K562 (cell line): ENCODE measurements around the gene GPATCH3. TPM values are rescaled to one million over a fixed set of nuclear protein-coding genes. Genes with fewer than 3 reads are reported as not detected.
A peak's percentile ranks its signal among the peaks of the same experiment; 100 is the strongest.

Source experiments
- ATAC-seq: fragments of 200-7000 bp; cut with Tn5 transposase; 3 replicates; pipeline ENCODE4 v1.9.1; 2020; ENCODE audit warnings: moderate library complexity
- BruUV-seq: library from RNA; stranded (reverse); fragments of 400-500 nt; replicated peaks from 2 replicates; lab custom pipeline; 2021; lab: Mats Ljungman, UMichigan
- CTCF ChIA-PET: fragments of 300-600 bp; formaldehyde crosslinking; extraction: SDS; loops from one replicate; lab custom pipeline; 2021; ENCODE audit warnings: low intra/inter-chr PET ratio; lab: Yijun Ruan, JAX
- POLR2A ChIA-PET: fragments of 300-600, 350-650 bp; sonication (Branson Sonifier 250); formaldehyde crosslinking; extraction: SDS; loops from one replicate; lab custom pipeline; 2021; ENCODE audit warnings: antibody characterized with exemption, inconsistent platforms; lab: Yijun Ruan, JAX
- DNase-seq, 4 experiments: peaks; one replicate each; pipeline versions ENCODE4 v3.0.0 to v3.0.0-alpha.2; 2011 to 2018; ENCODE audit warnings: low spot score in 3 of 4, mixed read lengths in 3 of 4; ENCODE audit errors: extremely low read depth in 1 of 4
- FAIRE-seq: peaks from 2 replicates; lab custom pipeline; 2011; peaks lifted over from hg19 to GRCh38; lab: Jason Lieb, UNC
- H2AFZ ChIP-seq: 2 replicates; pipeline ENCODE4 v1.6.0; 2011; ENCODE audit warnings: low read depth, low read length, control low read depth, inconsistent platforms
- H3K27ac ChIP-seq: fragments of 200-600 bp; 3 replicates; pipeline ENCODE4 v1.8.0; 2011; ENCODE audit warnings: low read depth, mild to moderate bottlenecking, control low read depth, inconsistent platforms, low read length, moderate library complexity, mixed read lengths; ENCODE audit errors: extremely low read depth
- H3K27me3 ChIP-seq, 2 experiments: fragments of 300-600 bp in 1 of 2; 2 replicates in 1 of 2; 3 replicates in 1 of 2; pipeline versions ENCODE4 v1.6.0 to v1.8.0; 2011; ENCODE audit warnings: inconsistent platforms in 2 of 2, low read length in 2 of 2, mild to moderate bottlenecking in 1 of 2, mixed read lengths in 1 of 2, moderate library complexity in 1 of 2; ENCODE audit not compliant: control insufficient read depth in 2 of 2, insufficient read depth in 2 of 2
- H3K36me3 ChIP-seq: fragments of 300-600 bp; 3 replicates; pipeline ENCODE4 v1.8.0; 2011; ENCODE audit warnings: mild to moderate bottlenecking, low read length, inconsistent platforms; ENCODE audit not compliant: control insufficient read depth, insufficient read depth
- H3K4me1 ChIP-seq, 2 experiments: fragments of 200-600 bp in 1 of 2; replicated peaks in 1 of 2; 2 replicates in 1 of 2; 3 replicates in 1 of 2; pipeline versions ENCODE4 v1.5.1 to v1.8.0; 2011; ENCODE audit warnings: inconsistent platforms in 2 of 2, low read length in 2 of 2, mild to moderate bottlenecking in 1 of 2, mixed read lengths in 1 of 2, moderate library complexity in 1 of 2; ENCODE audit not compliant: control insufficient read depth in 2 of 2, insufficient read depth in 2 of 2
- H3K4me2 ChIP-seq: 2 replicates; pipeline ENCODE4 v1.6.1; 2011; ENCODE audit warnings: low read length, control low read depth, inconsistent platforms, mixed read lengths; ENCODE audit not compliant: insufficient read depth
- H3K4me3 ChIP-seq: fragments of 200-600 bp; sonication (generic), shearing (Covaris generic); 2 replicates; pipeline ENCODE4 v1.5.1; 2016; ENCODE audit warnings: control low read depth, inconsistent platforms
- H3K79me2 ChIP-seq: fragments of 200-600 bp; 3 replicates; pipeline ENCODE4 v1.8.0; 2011; ENCODE audit warnings: low read length, inconsistent platforms; ENCODE audit not compliant: control insufficient read depth, insufficient read depth
- H3K9ac ChIP-seq, 2 experiments: 2 replicates each; pipeline versions ENCODE4 v1.6.0 to v1.6.1; 2011; ENCODE audit warnings: low read depth in 2 of 2, low read length in 2 of 2, control low read depth in 1 of 2, inconsistent platforms in 1 of 2, mild to moderate bottlenecking in 1 of 2, mixed read lengths in 1 of 2; ENCODE audit not compliant: insufficient read depth in 1 of 2
- H3K9me1 ChIP-seq: one replicate; pipeline ENCODE4 v1.6.0; 2011; ENCODE audit warnings: inconsistent platforms, mild to moderate bottlenecking, low read length, moderate library complexity; ENCODE audit not compliant: control insufficient read depth, insufficient read depth
- H3K9me3 ChIP-seq: replicated peaks from 2 replicates; pipeline ENCODE4 v1.5.1; 2011; ENCODE audit warnings: low read depth, low read length, inconsistent platforms; ENCODE audit not compliant: control insufficient read depth, insufficient read depth
- H4K20me1 ChIP-seq: replicated peaks from 2 replicates; pipeline ENCODE4 v1.6.1; 2011; ENCODE audit warnings: low read length, inconsistent platforms, mixed read lengths; ENCODE audit not compliant: control insufficient read depth, insufficient read depth
- BRCA1 ChIP-seq, 2 experiments: fragments of 450-650 bp in 1 of 2; sonication (generic) in 1 of 2; formaldehyde crosslinking in 1 of 2; IDR thresholded peaks; 2 replicates each; pipeline versions ENCODE4 v1.5.0 to v1.6.1; 2017 to 2020; ENCODE audit warnings: mild to moderate bottlenecking in 1 of 2, missing genetic modification reagents in 1 of 2
- ELK1 ChIP-seq: sonication (generic); formaldehyde crosslinking; IDR thresholded peaks from 2 replicates; pipeline ENCODE4 v1.8.1; 2022; ENCODE audit warnings: missing genetic modification reagents
- GATA2 ChIP-seq: sonication (generic); formaldehyde crosslinking; IDR thresholded peaks from 2 replicates; pipeline ENCODE4 v1.4.0; 2020; ENCODE audit warnings: mild to moderate bottlenecking, missing genetic modification reagents
- GTF2B ChIP-seq: IDR thresholded peaks from 2 replicates; pipeline ENCODE4 v1.6.1; 2011; ENCODE audit not compliant: insufficient read length; ENCODE audit errors: extremely low read depth
- HLTF ChIP-seq: fragments of 450-650 bp; IDR thresholded peaks from 2 replicates; pipeline ENCODE4 v1.6.1; 2016
- HMGN3 ChIP-seq: IDR thresholded peaks from 2 replicates; pipeline ENCODE4 v1.6.1; 2011; ENCODE audit warnings: borderline replicate concordance, low read depth, mild to moderate bottlenecking, mixed read lengths, low read length; ENCODE audit not compliant: insufficient read length; ENCODE audit errors: extremely low read depth
- KLF1 ChIP-seq: fragments of 450-650 bp; IDR thresholded peaks from 2 replicates; pipeline ENCODE4 v1.6.1; 2016; ENCODE audit warnings: missing genetic modification characterization, missing compliant biosample characterization
- MCM7 ChIP-seq, 2 experiments: fragments of 450-650 bp; IDR thresholded peaks; 2 replicates each; pipeline ENCODE4 v1.6.1; 2016 to 2018
- NCOR1 ChIP-seq: fragments of 450-650 bp; IDR thresholded peaks from 2 replicates; pipeline ENCODE4 v1.6.1; 2016; ENCODE audit warnings: mild to moderate bottlenecking, moderate library complexity
- NFXL1 ChIP-seq: fragments of 450-650 bp; formaldehyde crosslinking; IDR thresholded peaks from 2 replicates; pipeline ENCODE4 v1.4.0; 2021; ENCODE audit warnings: mild to moderate bottlenecking
- PRMT5 ChIP-seq: sonication (generic); formaldehyde crosslinking; IDR thresholded peaks from 2 replicates; pipeline ENCODE4 v1.5.0; 2020; ENCODE audit warnings: missing genetic modification reagents
- RAD21 ChIP-seq, 2 experiments: fragments of 250-450 bp in 1 of 2; fragments of 450-650 bp in 1 of 2; sonication (Bioruptor Pico) in 1 of 2; formaldehyde crosslinking in 1 of 2; IDR thresholded peaks in 1 of 2; conservative IDR thresholded peaks in 1 of 2; 2 replicates each; pipeline versions ENCODE4 v1.4.0 to v1.8.0; 2020 to 2022; ENCODE audit warnings: mild to moderate bottlenecking in 2 of 2, moderate library complexity in 1 of 2
- ZBTB34 ChIP-seq: fragments of 250-450 bp; sonication (Bioruptor Pico); IDR thresholded peaks from 2 replicates; pipeline ENCODE4 v1.8.0; 2021; ENCODE audit warnings: mild to moderate bottlenecking, moderate library complexity
- ZNF134 ChIP-seq: fragments of 250-450 bp; sonication (Bioruptor Pico); conservative IDR thresholded peaks from 2 replicates; pipeline ENCODE4 v1.4.0; 2020
- WGBS: fragments of 100-300 bp; shearing (Covaris generic); methylation state at CpG from one replicate; pipeline ENCODE4 v1.1.6; 2016; ENCODE audit warnings: low coverage, mixed read lengths; ENCODE audit not compliant: insufficient coverage; ENCODE audit errors: missing lambda C conversion rate; 5-methylcytosine and 5-hydroxymethylcytosine counted together
- in situ Hi-C: fragments of 300-500 bp; cut with MboI; formaldehyde crosslinking; loops from 4 replicates; pipeline ENCODE4 v1.15.0; 2018; ENCODE audit warnings: inconsistent platforms, mixed read lengths
- intact Hi-C: fragments of 100-400 bp; cut with micrococcal nuclease; formaldehyde crosslinking; loops from 2 replicates; pipeline ENCODE4 v1.14.2; 2022
- polyA plus RNA-seq, 8 experiments: library from polyadenylated mRNA; depleted of rRNA in 4 of 8; stranded (reverse) in 5 of 8; unstranded in 3 of 8; fragments of >200 nt; fragmentation: Nextera tagmentation in 2 of 8; fragmentation: Illumina TruSeq in 1 of 8; extraction: Ambion mirVana in 2 of 8; extraction: Trizol in 1 of 8; gene quantifications; 2 replicates each; pipeline versions ENCODE4 v1.2.1 to v1.2.3, GENCODE V29; 2011 to 2014; ENCODE audit warnings: inconsistent platforms in 1 of 8, missing spikeins in 1 of 8
- total RNA-seq, 7 experiments: library from RNA; depleted of rRNA in 6 of 7; stranded (reverse); fragments of >200 nt in 6 of 7; fragmentation: Illumina TruSeq in 2 of 7; extraction: Trizol in 2 of 7; gene quantifications; 2 replicates each; pipeline versions ENCODE4 v1.2.1 to v1.2.3, GENCODE V29; 2011 to 2021; ENCODE audit warnings: low replicate concordance in 1 of 7
- TF ChIP-seq, protein P1 (sequence below): fragments of 450-650 bp; IDR thresholded peaks from 2 replicates; pipeline ENCODE4 v1.6.1; 2017; ENCODE audit warnings: antibody characterized with exemption

Gene GPATCH3
- total and polyA plus RNA-seq, 9 of the 15 experiments (the other 6 are each of a cell fraction or from before 2014, with no cell fraction given): 1.6 to 23.0 (median 13.3) TPM

DNA sequence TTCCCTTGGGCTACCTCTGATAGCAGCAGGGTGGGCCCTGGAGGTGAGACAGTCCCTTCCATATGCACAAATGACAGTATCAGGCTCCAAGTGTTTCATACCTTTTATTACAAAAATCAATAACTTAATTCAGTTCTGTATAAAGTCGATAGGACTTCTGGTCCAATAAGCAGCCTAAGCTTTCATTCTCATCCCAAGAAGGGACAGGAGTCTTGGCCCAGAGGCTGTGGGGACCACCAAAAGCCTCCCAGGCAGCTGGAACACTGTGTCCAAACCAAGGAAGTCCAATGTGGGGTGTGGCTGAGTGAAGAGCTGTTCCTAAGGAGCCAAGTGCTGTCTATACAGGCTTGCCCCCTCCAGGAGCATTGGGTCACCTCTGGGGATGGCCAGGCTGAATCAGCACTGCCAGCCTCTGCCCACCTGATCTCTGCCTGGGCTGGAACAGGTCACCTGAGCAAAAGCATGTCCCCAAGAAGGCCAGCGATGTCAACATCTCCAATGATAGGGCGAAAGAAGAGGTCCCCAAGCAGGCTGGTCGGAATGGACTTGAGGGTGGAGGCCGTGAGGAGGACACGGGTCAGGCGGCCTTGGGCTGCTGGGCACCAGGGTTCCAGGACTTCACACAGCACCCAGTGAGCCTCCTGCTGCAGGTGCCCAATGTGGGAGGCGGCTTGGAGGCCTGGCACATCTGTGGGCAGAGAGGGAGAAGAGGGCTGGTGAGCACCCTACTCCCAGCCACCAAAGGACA is 11.3 kb upstream of the GPATCH3 start:
- Histone ChIP-seq H4K20me1 (no peaks in the 10 kb centered on the region), H3K79me2 (no peaks in the 10 kb centered on the region), H3K4me2 (no peak overlapping the region), H3K36me3 (no peaks in the 10 kb centered on the region), H3K9me1 (no peaks in the 10 kb centered on the region), H3K4me3 (no peak overlapping the region), H3K27ac (no peak overlapping the region), H3K27me3 (no peaks in the 10 kb centered on the region), H3K9ac (peak overlapping the region in 1 of 2 experiments; percentile 53; a peak in 2 of 4 replicates), H3K4me1 (peaks cover 30 to 34% of the 10 kb centered on the region in 2 experiments), H3K9me3 (no peaks in the 10 kb centered on the region), H2AFZ (no peak overlapping the region)
- in situ Hi-C loops: no loop called here
- no peak for ATAC-seq
- BruUV-seq: no TSS peak
- TF ChIP-seq ZBTB34 (CRISPR knock-in tag) (no peak), ELK1 (no peak), GTF2B (no peak), ZNF134 (CRISPR knock-in tag) (no peak), RAD21 (CRISPR knock-in tag; conservative IDR thresholded peaks at IDR 0.05 in 1 of 2, IDR thresholded peaks at IDR 0.05 in 1 of 2) (no peak), HLTF (no peak), MCM7 (IDR thresholded peaks at IDR 0.05) (no peak), PRMT5 (CRISPR knock-in tag) (no peak), KLF1 (tag) (no peak), GATA2 (CRISPR knock-in tag) (no peak), NCOR1 (no peak), NFXL1 (no peak), HMGN3 (no peak), BRCA1 (IDR thresholded peaks at IDR 0.05) (no peak), BRCA1 (CRISPR knock-in tag; IDR thresholded peaks at IDR 0.05) (no peak)
- TF ChIP-seq, protein P1, sequence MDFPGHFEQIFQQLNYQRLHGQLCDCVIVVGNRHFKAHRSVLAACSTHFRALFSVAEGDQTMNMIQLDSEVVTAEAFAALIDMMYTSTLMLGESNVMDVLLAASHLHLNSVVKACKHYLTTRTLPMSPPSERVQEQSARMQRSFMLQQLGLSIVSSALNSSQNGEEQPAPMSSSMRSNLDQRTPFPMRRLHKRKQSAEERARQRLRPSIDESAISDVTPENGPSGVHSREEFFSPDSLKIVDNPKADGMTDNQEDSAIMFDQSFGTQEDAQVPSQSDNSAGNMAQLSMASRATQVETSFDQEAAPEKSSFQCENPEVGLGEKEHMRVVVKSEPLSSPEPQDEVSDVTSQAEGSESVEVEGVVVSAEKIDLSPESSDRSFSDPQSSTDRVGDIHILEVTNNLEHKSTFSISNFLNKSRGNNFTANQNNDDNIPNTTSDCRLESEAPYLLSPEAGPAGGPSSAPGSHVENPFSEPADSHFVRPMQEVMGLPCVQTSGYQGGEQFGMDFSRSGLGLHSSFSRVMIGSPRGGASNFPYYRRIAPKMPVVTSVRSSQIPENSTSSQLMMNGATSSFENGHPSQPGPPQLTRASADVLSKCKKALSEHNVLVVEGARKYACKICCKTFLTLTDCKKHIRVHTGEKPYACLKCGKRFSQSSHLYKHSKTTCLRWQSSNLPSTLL: no peak
- intact Hi-C loops: no loop called here
- WGBS: 66% methylated on average over 8 of the region's 8 CpGs
- no peak for DNase-seq
- FAIRE-seq: no peak
- CTCF ChIA-PET: no interaction called here
- POLR2A ChIA-PET: interaction anchor here (4.1 kb wide), 1 partner anchor 12 kb away, joined by 32 read pairs; the partner anchor contains the start of gene GPATCH3
